Subcutaneous adipose tissue (tissue), 4 donors: ENCODE data around the gene OPCML. TPM values are rescaled to one million over a fixed set of nuclear protein-coding genes. Genes with fewer than 3 reads are reported as not detected.

ENCODE experiments used
- small RNA-seq: library from RNA; depleted of rRNA; stranded (forward); fragments of <200 nt; gene quantifications from one replicate; pipeline ENCODE3, GENCODE V24; 2016
- total RNA-seq, 4 donors: library from RNA; depleted of rRNA; stranded (reverse); fragments of >200 nt; gene quantifications; one replicate each; pipeline ENCODE4 v1.1.0, GENCODE V29; 2016
- TF ChIP-seq, protein P1 (sequence below): fragments of 450-650 bp; IDR thresholded peaks from one replicate; pipeline ENCODE4 v1.5.1; 2016; ENCODE audit warnings: low read depth, mild to moderate bottlenecking, control low read depth, antibody characterized with exemption, moderate library complexity

Gene OPCML
- total RNA-seq, 4 donors from 2014 or later: under 0.01 TPM; not detected in 3

DNA sequence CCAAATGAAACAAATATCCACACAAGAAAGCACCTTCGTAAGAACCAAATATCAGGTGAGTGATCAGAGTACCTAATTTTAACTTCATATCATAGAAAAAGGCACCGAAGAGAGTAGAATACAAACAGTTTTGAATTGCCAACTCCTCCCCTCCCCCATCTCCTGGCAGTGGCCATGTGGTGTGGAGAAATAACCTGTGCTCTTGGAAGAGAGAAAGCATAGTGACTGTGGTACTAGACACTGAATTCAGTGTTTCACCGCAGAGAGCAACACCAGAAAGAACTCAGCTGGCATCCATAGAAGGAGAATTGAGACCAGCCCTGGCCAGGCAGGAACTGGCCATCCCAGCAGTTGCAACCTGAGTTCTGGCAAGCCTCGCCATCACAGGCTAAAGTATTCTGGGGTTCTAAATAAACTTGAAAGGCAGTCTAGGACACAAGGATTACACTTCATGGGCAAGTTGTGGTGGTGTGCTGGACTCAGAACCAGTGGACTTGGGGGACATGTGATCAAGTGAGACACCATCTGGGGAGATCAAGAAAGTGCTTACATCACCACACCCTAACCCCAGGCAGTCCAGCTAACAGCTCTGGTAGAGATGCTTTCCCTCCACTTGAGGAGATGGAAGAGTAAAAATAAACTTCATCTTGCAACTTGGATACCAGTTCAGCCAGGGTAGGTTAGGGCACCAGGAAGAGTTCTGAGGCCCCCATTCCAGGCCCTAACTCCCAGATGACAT lies 1158.7 kb downstream of the OPCML start:
- TF ChIP-seq, protein P1, sequence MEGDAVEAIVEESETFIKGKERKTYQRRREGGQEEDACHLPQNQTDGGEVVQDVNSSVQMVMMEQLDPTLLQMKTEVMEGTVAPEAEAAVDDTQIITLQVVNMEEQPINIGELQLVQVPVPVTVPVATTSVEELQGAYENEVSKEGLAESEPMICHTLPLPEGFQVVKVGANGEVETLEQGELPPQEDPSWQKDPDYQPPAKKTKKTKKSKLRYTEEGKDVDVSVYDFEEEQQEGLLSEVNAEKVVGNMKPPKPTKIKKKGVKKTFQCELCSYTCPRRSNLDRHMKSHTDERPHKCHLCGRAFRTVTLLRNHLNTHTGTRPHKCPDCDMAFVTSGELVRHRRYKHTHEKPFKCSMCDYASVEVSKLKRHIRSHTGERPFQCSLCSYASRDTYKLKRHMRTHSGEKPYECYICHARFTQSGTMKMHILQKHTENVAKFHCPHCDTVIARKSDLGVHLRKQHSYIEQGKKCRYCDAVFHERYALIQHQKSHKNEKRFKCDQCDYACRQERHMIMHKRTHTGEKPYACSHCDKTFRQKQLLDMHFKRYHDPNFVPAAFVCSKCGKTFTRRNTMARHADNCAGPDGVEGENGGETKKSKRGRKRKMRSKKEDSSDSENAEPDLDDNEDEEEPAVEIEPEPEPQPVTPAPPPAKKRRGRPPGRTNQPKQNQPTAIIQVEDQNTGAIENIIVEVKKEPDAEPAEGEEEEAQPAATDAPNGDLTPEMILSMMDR: no peak

DNA sequence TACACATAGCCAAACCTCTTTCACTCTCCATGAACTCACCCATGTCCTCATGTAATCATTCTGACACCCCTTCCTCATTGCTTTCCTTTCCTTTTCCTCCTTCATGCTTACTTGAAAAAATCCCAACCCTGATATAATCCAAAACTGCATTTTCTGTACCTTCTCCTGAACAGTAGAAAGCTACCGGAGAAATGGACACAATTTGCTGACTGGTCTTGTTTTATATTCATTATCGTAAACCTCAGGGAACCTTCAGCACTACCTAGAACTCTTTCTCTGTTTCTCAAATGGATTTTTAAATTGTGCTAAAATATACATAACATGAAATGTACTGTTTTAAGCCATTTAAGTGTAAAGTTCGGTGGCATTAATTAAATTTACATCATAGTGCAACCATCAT lies 1165.0 kb downstream of the OPCML start:
- TF ChIP-seq, protein P1: no peak

DNA sequence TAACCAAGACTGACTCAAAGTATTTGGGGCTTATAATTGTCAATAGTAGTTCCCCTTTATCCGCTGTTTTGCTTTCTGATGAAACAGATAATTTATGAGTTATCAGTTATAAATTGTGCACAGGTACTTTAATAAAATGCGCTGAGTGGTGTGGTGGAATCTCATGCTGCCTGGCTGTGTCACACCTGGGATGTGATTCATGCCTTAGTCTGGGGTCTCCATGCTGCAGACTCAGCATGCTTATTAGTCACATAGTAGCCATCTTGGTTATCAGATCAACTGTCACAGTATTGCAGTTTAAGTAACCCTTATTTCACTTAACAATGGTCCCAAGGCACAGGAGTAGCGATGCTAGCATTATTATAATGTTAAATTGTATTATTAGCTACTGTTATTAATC lies 1166.7 kb downstream of the OPCML start:
- TF ChIP-seq, protein P1: no peak

Small RNAs within 50 kb of the gene (small RNA-seq; reads per million reads assigned to genes)
- not detected for gene RF00026
